Hematopoietic multipotent progenitor cell treated with erythropoietin and hydrocortisone succinate and interleukin-3 and kit ligand, for 15 days (in vitro differentiated cells): ENCODE data around the gene CALN1.

Source experiments
- DNase-seq: peaks from one replicate; pipeline ENCODE4 v3.0.0-alpha.2; 2015; ENCODE audit warnings: low spot score

Gene CALN1

DNA sequence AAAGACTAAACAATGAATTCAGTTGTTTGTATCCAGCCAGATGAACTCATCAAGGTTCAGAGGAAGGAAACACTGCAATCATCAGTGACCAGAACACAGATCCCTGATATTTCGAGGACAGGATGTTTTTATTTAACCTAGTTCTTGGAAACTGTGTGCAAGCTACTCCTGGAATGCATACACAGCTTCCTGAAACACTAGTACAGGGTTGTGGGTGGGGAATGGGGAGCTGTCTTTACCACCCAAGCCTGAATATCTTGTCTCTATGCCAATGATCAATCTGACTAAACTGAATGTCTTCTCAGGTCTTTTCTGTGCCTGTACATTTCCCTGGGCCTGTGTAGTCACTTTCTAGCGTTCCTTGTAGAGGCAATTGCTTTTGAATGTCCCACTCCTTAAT, 374.6 kb downstream of the CALN1 start:
- no peak for DNase-seq

DNA sequence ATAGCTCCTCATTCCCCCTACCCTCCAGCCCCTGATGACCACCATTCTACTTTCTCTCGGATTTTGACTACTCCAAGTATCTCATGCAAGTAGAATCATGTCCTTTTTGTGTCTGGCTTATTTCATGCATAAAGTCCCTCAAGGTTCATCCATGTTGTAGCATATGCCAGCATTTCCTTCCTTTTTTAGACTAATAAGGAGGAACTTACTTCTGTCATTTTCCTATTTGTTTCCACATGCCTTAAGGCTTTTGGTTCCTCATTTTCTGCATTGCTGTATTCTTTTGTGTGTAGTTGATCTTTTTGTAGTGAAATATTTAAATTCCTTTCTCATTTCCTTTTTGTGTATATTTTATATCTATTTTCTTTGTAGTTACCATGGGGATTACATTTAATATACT, 376.9 kb downstream of the CALN1 start:
- no peak for DNase-seq

DNA sequence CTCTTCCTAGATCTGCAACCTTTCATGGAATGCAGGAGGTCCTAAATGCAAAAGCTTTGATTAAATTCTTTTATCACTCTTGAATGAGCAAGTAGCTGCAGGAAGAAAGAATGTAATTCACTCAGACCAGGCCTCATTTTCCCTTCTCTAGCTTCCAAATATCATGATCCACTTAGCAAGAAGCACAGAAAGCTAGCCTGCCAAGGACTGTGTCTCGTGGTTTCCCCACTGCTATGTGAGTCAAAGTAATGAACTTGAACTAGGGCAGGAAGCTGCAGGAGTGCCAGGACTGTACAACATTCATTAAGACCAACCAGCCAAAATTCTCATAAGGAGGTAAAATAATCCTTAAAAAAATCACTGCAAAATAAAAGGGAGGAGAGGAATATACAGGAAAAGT, 379.2 kb downstream of the CALN1 start:
- no peak for DNase-seq

DNA sequence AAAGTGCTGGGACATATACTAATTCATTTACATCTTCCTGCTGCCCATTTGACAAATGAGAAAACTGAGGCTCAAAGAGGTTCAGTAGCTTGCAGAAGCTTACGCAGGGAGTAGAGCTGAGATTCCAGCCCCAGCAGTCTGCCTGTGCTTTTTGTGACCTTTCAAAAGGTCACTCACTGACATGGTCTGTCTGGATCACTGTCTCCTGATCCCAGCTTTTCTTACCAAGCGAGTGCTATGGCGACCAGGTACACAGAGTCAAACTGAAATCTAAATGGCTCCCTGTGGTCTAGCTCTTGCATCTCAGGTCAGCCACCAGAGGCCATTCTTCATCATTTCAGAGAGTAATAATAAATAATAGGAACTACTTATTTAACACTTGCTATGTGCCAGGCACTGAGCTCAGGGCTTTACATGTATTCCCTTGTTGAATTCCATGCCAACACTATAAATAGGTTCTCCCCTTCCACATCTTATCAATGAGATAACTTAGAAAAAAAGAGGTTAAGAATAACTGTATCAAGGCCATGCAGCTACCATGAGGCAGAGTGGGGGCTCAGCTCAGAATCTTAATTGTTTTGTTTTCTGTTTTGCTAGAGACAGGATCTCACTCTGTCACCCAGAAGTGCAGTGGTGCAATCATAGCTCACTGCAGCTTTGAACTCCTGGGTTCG, 381.0 kb downstream of the CALN1 start:
- DNase-seq, result no peak

DNA sequence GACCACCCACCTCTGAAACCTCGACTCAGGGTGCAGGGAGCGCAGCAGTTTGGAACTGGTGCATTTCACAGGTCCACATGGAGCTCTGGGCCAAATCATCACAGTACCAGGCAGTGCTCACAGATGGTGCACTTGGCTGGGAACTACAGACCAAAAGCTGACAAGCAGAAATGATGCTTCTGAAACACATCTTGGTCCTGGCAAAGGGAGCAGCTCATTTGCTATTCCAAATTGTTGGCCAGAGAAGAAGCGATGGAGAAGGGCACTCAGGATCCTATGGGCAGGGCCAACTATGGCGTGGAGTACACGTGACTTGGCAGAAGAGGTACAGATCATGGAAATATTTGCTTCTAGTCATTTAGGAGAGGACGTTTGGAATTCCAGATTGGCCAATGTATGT, 383.9 kb downstream of the CALN1 start:
- no peak for DNase-seq

DNA sequence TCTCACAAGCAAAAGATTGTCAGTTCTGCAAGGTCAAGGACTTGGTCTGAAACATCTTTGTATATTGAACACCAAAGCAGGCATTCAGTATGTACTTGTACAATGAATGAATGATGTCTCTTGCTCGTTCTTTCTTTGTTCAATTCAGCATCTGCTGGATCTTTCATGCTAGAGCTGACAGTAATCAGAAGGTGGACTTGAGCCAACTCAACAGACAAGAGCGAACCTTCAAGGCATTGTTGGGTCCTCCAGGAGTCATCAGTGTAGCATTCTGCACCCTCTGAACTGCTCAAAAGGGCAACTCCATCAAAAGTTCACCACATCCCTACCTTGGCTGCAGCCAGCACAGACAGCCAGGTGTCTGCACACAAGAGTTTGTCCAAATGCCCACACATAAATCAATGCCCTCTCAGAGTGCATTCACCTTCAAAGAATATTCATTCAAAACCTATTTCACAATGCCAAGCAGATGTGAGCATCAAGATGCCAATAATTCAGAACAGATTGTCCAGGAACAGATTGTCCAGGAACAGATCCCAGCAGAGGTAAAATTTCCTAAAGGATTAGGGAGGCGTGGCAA, 386.7 kb downstream of the CALN1 start:
- no peak for DNase-seq

DNA sequence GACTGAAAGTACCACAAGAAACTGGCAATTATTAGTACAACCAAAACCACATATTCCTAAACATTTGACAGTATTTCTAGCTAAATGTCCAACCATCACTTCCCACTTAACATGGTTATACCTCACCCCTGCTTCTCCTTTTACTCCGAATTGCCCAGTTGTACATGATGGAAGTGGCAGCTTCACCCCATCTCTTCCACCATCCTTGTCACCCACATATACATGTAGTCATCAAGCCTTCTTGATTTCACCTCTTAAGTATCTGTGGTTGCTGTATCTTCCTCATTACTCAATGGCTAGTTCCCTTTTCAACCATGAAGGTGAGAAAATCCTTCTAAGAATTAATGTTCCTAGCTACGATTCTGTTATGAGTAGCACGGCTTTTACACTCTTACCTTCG, 388.2 kb downstream of the CALN1 start:
- DNase-seq, result no peak

DNA sequence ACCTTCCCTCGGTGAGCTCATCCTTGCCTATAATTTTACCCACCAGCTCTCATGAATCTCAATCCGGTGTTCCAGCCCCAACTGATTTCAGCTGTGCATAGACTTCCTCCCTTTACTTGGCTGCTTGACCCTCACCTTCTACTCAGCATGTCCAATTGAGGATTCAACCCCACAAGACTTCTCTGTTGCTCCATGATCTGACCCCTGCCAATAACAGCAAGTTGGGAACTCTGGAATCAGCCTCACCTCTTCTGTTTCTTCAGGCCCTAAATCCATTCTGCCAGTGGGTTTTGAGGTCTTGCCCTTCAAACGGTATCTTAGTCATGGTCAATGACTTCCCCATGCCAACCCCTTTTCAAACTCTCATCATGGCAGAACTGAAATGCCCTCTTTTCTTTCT, 390.4 kb downstream of the CALN1 start:
- DNase-seq, result no peak

DNA sequence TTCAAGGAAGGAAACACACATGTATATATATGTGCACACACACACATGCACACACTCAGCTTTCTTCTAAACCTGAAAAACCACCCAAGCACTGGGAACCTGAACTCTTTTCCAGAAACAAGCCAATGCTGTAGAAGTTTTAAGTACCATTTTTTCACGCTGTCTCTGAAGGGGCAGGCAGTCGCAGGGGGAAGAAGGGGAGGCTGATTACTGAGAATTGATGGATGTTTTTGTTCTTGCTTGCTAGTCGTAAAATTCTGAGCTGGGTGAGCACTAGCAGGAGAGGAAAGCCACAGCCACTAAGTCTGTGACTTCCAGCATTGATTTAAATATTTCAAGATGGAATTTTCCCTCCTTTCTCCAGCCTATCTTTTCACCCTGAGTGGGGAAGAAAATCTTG, 391.8 kb downstream of the CALN1 start:
- DNase-seq, result no peak

DNA sequence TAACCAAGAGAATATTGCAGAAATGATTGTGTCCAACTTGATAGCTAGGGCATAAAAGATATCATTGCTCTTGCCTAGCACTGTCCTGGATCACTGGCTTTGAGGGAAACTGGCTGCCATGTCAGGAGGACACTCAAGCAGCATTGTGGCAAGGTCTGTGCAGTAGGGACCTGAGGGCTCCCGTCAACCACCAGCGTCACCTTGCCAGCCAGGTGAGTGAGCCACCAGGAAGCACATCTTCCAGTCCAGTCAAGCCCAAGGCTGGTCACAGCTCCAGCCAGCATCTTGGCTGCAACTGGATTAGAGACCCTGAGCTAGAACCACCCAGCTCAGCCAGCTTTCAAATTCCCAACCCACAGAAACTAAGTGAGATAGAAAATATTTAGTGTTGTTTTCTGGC, 392.7 kb downstream of the CALN1 start:
- DNase-seq, result no peak

DNA sequence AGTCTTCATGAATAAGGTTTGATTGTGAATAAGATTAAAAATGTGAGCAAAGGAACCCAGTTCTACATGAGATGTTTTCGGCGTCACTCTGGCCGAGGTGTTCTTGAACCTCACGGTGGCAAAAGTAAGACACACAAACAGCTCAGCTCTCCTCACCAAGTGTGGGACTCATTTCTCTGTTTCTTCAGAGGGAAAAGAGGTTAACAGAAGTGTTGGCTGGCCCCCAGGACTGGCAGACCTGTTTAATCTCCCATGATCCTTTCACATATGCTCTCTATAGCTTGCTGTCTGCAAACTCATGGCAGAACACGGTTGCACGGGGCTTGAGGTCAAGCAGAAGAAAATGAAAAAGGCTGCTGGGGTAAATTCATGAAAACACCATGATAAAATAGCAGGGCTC, 394.4 kb downstream of the CALN1 start:
- no peak for DNase-seq

DNA sequence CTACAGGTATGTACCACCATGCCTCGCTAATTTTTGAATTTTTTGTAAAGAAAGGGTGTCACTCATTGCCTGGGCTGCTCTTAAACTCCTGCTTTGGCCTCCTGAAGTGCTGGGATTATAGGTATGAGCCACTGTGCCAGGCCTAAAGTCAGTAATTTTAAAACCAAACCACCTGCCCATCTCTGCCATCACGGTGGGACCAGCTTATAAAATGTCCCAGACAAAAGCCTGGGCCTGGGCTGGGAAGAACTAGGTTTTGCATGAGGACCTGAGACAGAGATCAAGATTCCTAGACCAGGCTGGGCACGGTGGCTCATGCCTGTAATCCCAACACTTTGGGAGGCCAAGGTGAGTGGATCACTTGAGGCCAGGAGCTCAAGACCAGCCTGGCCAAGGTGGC, 395.6 kb downstream of the CALN1 start:
- DNase-seq, result no peak

DNA sequence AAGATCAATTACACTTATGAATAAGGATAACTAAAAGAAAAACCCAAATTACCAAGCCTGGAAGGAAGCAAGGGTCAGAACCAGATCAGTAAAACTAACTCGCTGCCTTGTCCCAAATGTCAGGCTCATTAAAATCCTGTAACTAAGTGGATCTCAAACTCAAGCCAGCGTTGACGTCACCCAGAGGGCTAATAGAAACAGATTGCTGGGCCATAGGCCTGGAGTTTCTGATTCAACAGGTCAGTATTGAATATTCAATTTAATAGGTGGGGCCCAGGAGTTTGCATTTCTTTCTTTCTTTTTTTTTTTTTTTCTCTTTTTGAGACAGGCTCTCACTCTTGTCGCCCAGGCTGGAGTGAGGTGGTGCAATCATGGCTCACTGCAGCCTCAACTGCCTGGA, 397.0 kb downstream of the CALN1 start:
- no peak for DNase-seq

DNA sequence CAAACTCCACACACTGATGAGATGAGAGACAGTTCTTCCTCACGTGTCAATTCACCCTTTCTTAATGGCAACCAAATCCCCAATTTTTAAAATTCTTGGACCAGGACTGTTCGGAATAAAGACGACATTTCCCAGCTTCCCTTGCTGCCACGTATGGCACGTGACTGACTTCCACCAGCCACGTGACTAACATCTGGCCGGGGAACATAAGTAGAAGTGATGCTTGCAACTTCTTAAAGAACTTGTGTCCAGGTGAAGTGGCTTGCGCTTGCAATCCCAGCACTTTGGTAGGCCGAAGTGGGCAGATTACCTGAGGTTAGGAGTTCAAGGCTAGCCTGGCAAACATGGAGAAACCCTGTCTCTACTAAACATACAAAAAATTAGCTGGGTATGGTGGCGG, 405.1 kb downstream of the CALN1 start:
- no peak for DNase-seq

DNA sequence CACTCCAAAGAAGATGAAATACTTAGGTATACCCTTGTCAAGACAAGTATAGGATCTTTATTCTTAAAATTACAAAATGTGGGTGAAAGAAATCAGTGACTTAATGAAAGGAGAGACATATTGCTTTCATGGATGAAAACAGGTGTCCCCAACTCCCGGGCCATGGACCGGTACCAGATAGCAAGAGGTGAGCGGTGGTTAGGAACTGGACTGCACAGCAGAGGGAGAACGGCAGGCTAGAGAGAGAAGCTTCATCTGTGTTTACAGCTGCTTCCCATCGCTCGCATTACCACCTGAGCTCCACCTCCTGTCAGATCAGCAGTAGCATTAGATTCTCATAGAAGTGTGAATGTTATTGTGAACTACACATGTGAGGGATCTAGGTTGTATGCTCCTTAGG, 408.9 kb downstream of the CALN1 start:
- DNase-seq, result no peak

DNA sequence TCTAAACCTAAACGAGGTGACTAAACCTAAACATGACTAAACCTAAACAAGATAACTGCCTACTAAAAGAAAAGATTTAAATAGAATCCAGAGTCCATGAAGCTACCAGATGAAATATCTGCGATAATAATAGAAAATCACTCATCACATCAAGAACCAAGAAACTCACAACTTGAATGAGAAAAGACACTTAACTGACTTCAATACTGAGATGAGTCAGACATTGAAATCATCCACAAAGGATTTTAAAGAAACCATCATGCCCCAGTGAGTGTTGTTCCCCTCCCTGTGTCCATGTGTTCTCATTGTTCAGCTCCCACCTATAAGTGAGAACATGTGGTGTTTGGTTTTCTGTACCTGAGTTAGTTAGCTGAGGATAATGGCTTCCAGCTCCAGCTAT, 416.0 kb downstream of the CALN1 start:
- no peak for DNase-seq

DNA sequence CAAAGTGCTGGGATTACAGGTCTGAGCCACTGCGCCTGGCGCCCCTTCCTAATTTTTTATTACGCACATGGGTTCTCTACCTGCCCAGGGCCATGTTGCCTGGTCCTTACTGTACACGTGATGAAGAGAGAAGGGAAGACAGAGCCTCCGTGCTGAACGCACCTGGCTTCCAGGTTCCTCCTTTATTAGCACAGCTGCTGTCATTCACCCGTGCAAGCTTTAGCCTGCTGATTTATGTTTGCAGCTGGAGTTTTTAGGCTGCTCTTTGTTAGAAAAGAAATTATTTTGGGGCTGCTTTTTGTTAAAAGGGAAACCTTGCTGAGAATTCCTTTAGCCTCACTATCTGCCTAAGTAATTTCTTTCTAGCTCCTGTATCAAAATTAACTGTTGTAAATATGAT, 417.0 kb downstream of the CALN1 start:
- DNase-seq, result no peak

DNA sequence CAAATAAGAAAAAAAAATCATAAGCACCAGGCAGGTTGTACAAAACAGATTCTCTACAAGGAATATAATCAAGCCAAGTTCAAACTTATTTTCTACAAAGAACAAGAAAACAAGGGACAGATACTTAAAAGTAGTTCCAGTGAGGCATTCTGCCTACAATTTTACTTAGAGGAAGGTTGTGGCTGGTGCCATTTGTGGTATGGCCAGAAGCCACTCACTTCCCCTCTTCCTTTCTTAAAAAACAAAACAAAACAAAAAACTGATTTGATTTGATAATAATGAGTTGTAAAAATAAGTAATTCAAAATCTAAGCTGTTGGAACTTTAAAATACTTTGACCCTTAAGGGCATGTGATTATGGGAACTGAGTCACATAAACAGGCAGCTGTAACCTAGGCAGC, 420.6 kb downstream of the CALN1 start:
- no peak for DNase-seq

DNA sequence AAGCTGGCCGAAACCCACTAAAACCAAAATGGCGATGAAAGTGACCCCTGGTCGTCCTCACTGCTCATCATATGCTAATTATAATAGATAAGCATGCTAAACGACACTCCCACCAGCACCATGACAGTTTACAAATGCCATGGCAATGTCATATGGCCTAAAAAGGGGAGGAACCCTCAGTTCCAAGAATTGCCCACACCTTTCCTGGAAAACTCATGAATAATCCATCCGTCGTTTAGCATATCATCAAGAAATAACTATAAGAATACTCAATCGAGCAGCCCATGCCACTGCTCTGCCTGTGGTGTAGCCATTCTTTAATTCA, 422.0 kb downstream of the CALN1 start:
- DNase-seq, result no peak

DNA sequence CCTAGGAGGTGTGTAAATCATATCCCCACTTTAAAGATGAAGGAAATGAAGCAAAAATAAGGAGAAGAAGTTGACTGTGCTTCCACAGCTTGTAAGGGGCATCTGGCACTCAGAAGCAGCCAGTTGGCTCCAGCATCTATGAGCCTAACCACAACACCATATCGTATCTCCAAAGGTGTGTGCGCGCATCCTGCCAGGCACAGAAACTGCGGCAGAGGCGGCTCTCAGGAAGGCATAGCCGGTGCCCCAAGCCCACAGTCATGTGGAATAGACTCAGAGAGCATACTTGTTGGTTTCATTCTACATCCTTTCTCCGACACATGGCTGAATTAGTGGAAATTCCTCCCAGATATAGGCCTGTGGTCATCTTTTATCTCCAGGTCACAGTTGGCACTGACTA, 423.9 kb downstream of the CALN1 start:
- no peak for DNase-seq

DNA sequence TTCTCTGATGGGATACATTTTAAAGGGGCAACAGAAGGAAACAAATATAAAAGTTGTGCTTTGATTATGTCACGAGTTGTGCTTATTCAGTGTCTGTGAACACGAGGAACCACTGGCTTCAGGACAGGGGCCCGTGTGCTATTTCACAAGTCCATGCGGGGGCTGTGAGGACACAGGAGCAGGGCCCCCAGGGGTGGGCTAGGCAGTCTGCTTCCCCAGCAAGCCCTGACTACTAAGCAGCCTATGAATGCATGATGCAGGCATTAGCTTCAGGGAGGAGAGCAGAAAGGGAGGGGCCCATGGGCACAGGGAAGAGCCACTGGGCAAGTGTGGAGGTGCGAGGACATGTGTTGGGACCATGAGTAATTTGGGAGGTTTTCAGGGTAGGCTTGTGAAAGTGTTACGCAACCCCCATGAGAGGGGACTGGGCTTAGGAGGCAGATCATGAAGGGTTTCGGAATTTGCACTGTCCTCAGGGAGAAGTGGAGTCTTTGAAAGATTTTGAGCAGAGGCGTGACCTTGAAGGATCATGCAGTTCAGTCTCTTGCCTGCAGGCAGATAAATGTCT, 424.9 kb downstream of the CALN1 start:
- no peak for DNase-seq

DNA sequence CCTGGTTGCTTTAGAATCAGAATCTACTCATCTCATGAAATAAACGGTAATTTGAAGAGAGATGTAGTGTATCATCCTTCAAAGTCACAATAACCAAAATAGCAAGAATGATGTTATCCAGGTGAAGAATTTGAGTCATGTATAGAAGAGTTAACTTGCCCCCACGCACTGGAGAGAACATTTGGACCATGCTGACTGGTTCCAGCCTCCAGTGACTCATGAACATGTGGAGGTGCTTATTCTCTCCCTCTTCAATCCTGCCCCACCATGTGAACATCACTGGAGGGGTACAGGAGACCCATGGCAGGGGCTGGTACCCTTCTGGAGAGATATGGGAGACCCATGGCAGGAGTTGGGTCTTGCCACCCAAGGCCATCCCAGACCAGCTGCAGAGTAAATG, 427.8 kb downstream of the CALN1 start:
- no peak for DNase-seq

DNA sequence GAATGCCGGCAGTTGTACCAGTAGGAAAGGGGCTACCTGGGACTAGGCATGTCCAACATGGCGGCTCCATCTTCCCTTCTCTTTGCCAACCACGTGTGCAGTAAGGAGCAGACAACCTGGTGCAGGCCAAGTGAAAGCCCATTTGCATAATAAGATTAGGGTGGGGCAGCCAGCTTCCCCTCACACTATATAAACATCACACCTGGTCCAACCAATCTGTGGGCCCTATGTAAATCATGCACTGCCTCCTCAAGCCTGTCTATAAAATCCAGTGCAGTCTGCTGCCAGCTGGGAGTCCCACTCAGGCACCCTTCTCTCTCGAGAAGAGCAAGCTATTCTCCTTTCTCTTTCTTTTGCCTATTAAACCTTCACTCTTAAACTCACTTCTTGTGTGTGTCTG, 429.3 kb downstream of the CALN1 start:
- DNase-seq, result no peak

DNA sequence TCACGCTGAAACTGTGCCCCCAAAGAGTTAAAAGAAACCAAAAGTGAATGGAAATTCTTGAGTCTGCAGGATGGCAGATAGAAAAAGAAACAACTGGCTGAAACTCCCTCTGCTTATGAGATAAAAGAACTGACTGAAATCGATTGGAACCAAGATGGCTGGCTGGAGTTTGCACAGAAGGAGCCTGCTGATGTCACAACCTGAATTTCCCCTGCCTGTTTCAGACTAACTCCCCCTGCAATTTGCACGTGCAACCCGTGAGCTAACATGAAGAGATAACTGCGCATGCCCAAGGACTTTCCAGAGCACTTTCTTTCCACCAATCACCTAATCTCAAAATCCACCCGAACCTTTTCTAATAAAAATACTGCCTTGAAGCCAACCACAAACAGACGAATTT, 435.5 kb downstream of the CALN1 start:
- no peak for DNase-seq
